Stimulated activated CD8-positive, alpha-beta memory T cell treated with anti-CD3 and anti-CD28 coated beads, Interleukin-7, amount 100 ng/mL, for 1 hour (primary cell): ENCODE measurements around the gene MAN1C1.
"Not testable (repeated sequence)": the region's sequence is repeated elsewhere in the genome, so short reads cannot be mapped to it uniquely, and the experiment has no call there.

Experiments
- DNase-seq, 2 donors: peaks; one replicate each; pipeline ENCODE4 v3.0.0-alpha.2; 2020; ENCODE audit warnings: low read depth in 2 of 2

Gene MAN1C1

GRCh38 chr1:25698252-25698651 is 81.7 kb downstream of the MAN1C1 start:
- DNase-seq, result no peak

DNA sequence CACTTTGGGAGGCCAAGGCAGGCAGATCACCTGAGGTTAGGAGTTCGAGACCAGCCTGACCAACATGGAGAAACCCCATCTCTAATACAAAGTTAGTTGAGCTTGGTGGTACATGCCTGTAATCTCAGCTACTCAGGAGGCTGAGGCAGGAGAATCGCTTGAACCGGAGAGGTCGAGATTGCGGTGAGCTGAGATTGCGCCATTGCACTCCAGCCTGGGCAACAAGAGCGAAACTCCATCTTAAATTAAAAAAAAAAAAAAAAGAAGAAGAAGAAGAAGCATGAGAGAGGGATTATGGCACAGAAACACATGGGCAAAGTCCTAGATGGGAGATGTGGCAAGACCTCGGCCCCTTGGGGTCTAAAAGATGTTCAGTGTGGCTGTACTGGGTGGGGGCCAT is 82.5 kb downstream of the MAN1C1 start:
- not testable (repeated sequence) for DNase-seq

DNA sequence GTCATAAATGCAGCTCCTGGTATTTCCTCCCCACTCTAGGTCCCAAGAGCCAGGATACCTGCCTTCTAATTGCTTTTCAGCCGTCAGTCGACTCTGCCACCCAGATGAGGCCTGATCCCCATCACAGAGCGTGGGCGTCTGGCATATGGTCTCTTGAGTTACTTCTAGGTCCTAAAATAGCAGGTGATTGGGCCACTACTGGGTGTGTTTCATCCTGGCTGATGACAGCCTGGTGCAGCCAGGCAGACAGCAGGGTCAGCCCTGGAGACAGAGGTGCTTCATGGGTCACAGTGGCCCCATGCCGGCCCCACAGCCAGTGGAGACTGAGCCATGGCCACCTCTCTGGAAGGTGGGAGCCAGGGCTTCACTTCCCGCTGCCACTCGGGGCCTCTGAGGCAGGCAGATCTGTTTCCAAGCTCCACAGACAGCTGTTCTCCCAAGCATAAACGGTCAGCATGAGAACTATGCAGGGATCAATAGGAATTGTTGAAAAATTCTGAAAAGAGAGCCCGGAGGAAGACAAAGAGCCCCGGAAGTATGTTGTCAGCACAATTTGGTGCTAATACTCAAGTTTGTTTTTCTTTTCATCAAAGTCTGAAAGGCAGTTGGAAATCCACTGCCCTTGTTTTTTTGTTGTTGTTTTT is 83.0 kb downstream of the MAN1C1 start:
- no peak for DNase-seq

GRCh38 chr1:25700144-25700523 is 83.5 kb downstream of the MAN1C1 start:
- no peak for DNase-seq

DNA sequence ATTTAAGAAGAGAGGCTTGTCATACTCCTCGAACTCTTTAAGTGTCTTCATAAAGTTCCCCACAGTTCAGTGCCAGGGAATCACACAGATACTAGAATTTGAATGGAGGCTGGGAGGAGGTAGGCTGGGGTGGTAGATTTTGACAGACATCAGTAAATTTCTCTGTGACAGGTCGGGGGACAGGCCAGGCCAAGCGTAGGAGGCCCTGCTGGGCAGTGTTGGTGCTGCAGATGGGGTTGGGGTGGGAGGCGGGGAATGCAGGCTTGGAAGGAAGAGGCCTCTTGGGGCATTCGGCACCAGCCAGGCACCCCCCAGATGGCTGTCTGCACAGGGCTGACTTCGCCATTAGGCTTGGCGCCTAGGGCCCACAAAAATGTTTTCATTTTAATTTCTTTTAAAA is 84.0 kb downstream of the MAN1C1 start:
- DNase-seq, result no peak

DNA sequence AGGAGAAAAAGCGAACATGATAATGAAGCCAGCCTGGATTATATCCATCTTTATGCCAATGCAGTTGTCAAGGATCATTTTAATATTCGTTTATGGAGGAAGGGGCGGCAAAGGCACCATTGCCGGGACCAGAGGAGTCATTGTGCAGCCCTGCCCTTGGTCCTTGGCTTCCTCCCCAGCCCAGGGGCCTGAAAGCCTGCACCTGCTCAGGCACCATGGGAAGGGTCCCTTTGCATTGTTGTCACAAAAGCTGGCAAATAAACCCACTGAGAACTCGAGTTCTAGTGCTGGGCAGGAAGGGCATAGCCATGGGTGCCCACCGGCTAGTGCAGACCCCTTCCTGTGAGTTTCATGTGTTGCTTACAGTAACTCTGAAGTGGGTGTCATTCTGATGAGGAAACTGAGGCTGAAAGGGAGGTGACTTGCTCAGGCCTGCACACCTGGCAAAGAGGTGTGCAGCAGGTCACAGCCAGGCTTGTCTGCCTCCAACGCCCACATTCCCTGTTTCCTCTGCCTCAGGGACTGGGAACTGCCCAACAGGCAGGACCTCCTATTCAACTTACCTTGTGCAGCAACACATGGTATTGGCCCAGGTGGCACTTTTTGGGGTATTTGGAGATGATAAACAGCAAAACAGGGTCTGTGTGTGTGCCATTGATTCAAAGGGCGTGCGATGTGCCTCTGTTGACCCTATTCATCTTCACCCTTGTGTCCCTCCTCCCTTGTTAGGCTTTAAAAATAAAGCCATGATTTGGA is 84.6 kb downstream of the MAN1C1 start:
- no peak for DNase-seq

GRCh38 chr1:25702101-25702775 is 85.6 kb downstream of the MAN1C1 start:
- no peak for DNase-seq

- DNase-seq, result no peak
These were observed 86.5 kb downstream of the MAN1C1 start for GRCh38 chr1:25703041-25703440.

GRCh38 chr1:25703671-25704266 is 87.2 kb downstream of the MAN1C1 start:
- no peak for DNase-seq

- no peak for DNase-seq
These were observed 87.7 kb downstream of the MAN1C1 start for GRCh38 chr1:25704267-25704691.

- DNase-seq, result no peak
These were observed 89.1 kb downstream of the MAN1C1 start for GRCh38 chr1:25705699-25706098.

- DNase-seq, result no peak
These were observed 89.8 kb downstream of the MAN1C1 start for GRCh38 chr1:25706146-25707089.

DNA sequence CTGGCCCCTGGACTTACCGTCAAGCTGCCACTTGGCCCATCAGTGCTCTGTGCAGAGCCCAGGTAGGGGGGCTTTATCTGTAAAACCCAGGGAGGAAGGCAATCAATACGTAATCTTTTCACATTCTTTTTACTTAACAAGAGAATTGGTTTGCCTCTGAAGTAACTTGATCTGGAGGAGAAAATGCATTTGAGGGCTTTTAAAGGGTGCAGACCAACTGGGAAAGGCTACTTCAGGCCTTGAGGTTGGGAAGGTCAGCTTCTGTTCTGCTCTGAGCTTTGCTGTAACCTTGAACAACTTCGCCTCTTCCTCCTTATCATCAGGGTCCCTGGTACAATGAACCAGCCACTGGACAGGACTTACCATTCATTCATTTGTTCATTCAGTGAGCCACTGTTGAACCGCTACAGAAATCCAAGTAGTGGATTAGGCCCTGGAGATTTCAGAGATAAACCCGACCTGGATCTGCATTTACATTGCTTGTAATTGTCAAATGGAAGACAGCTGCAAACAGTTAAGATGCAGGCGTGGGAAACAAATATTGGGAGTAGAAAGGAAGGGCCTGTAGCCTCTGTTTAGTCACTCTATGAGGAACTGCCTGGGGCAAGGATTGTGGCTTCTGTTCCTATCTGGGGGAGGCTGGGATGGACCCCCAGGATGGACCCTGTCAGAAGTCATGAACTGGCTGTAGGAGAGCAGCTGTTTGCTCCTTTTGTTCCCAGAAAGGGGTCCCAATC is 90.9 kb downstream of the MAN1C1 start:
- DNase-seq, result no peak

DNA sequence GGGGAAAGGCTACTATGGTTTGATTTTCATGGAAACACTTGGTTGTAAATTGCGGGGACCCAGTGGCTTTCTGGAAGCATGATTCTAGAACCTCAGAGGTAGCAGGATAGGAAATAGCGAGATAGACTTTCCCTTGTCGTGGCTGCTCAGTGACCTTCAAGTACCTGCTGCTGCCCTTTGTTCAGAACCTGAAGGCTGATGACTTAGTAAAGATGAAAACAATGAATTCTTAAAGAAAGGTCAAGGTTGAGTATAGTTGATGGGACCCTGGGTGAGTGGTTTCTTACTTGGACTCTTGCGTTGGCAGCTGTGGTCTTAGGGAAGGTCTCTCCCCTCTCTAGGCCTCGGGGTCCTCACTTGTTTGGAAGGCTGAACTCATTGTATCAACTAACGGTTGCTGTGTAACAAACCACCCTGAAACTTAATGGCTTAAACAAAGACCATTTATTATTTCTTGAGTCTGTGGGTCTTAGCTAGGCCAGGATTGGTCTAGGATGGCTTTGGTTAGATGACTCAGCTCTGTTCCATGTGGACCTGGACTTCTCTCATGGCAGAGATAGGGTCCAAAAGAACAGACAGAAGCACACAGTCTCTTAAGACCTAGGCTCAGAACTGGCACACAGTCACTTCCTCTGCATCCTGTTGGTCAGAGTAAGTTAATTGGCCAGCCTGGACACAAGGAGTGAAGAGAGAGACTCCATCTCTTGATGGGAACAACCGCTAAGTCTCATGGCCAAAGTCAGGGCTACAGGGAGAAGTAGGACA is 94.2 kb downstream of the MAN1C1 start:
- DNase-seq, result no peak

GRCh38 chr1:25711555-25712298 is 95.1 kb downstream of the MAN1C1 start:
- peak in 1 of 2 donors; percentile 13 for DNase-seq

DNA sequence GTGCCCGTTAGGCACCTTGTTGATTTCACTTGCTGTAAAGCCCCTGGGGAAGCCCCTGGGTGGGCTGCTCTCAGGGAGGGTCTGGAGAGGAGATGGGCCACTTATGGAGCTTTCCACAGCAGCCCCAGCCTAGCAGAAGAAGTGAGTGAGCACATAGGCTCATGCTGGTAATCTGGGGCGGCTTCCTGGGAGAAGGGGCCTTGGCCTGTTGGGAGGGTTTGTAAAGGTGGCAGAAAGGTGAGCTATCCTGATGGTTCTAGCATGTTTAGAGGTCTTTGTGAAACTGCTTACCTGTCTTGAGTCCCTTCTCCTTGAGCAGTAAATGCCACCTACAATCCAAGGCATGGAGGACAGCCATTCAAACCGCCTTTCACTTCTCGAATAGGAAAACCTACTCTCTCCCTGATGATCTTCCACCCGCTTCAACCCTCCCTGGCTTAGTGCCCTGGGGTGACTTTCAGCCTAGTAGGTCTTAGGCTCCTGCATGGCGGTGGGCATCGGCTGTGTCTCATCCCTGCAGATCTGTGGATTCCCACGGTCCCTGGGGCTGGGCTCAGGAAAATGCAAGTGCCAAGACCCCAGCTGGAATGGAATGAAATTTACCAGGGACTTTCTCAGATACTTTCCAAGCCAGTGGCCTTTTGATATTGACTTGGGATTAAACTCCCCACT is 95.8 kb downstream of the MAN1C1 start:
- DNase-seq, result no peak

GRCh38 chr1:25713961-25714360 is 97.4 kb downstream of the MAN1C1 start:
- no peak for DNase-seq

- DNase-seq, result no peak
These were observed 97.9 kb downstream of the MAN1C1 start for GRCh38 chr1:25714372-25714931.
